Measurements from ENCODE around the gene DIP2C.
A peak's percentile ranks its signal among the peaks of the same experiment; 100 is the strongest.
"Not testable (repeated sequence)": the region's sequence is repeated elsewhere in the genome, so short reads cannot be mapped to it uniquely, and the experiment has no call there.

Gene DIP2C

GRCh38 chr10:351770-352334 is 337.6 kb downstream of the DIP2C start:
- no peak for DNase-seq (ENCODE audit: low spot score)

- no peak for DNase-seq (ENCODE audit: low spot score)
Observed at GRCh38 chr10:350981-351501, 338.4 kb downstream of the DIP2C start.

GRCh38 chr10:349081-349480 is 340.4 kb downstream of the DIP2C start:
- DNase-seq (ENCODE audit: low spot score): no peak

GRCh38 chr10:348456-348855 is 341.0 kb downstream of the DIP2C start:
- no peak for DNase-seq (ENCODE audit: low spot score)

GRCh38 chr10:347774-348173 is 341.7 kb downstream of the DIP2C start:
- not testable (repeated sequence) for DNase-seq (ENCODE audit: low spot score)

GRCh38 chr10:347190-347589 is 342.3 kb downstream of the DIP2C start:
- DNase-seq (ENCODE audit: low spot score): not testable (repeated sequence)

GRCh38 chr10:344582-345200 is 344.8 kb downstream of the DIP2C start:
- DNase-seq (ENCODE audit: low spot score): no peak

GRCh38 chr10:343231-344220 is 345.9 kb downstream of the DIP2C start:
- no peak for DNase-seq (ENCODE audit: low spot score)

GRCh38 chr10:341081-341740 is 348.3 kb downstream of the DIP2C start:
- DNase-seq (ENCODE audit: low spot score): no peak

GRCh38 chr10:340646-341045 is 348.8 kb downstream of the DIP2C start:
- no peak for DNase-seq (ENCODE audit: low spot score)

- no peak for DNase-seq (ENCODE audit: low spot score)
Observed at GRCh38 chr10:339038-339391, 350.5 kb downstream of the DIP2C start.

- no peak for DNase-seq (ENCODE audit: low spot score)
Observed at GRCh38 chr10:338171-339037, 351.1 kb downstream of the DIP2C start.

- no peak for DNase-seq (ENCODE audit: low spot score)
Observed at GRCh38 chr10:336247-336646, 353.2 kb downstream of the DIP2C start.

- no peak for DNase-seq (ENCODE audit: low spot score)
Observed at GRCh38 chr10:335151-335800, 354.2 kb downstream of the DIP2C start.

GRCh38 chr10:331186-331585 is 358.3 kb downstream of the DIP2C start:
- no peak for DNase-seq (ENCODE audit: low spot score)

- peak; percentile 94 for DNase-seq (ENCODE audit: low spot score)
Observed at GRCh38 chr10:329361-330099, 359.9 kb downstream of the DIP2C start.

GRCh38 chr10:327889-328852 is 361.3 kb downstream of the DIP2C start:
- DNase-seq (ENCODE audit: low spot score): no peak

GRCh38 chr10:326894-327635 is 362.4 kb downstream of the DIP2C start:
- DNase-seq (ENCODE audit: low spot score): no peak
